CD4-positive, CD25-positive, alpha-beta regulatory T cell (primary cell): ENCODE data around the gene MYBBP1A. TPM values are rescaled to one million over a fixed set of nuclear protein-coding genes. Genes with fewer than 3 reads are reported as not detected.

Source experiments
- ATAC-seq, 2 donors: fragments of 150-1000 bp; cut with Tn5 transposase; one replicate each; pipeline ENCODE4 v1.10.0; 2021; ENCODE audit warnings: low read depth in 2 of 2, moderate number of reproducible peaks in 2 of 2, moderate library complexity in 1 of 2
- DNase-seq, 3 donors: peaks; one replicate each; pipeline versions ENCODE4 v3.0.0 to v3.0.0-alpha.2; 2012 to 2022; ENCODE audit warnings: mixed read lengths in 1 of 3
- H3K27ac ChIP-seq: one replicate; pipeline ENCODE4 v1.7.0; 2013; ENCODE audit warnings: mild to moderate bottlenecking, low read length; ENCODE audit not compliant: insufficient read depth, poor library complexity, severe bottlenecking
- H3K27me3 ChIP-seq: one replicate; pipeline ENCODE4 v1.7.0; 2013; ENCODE audit warnings: low read length; ENCODE audit not compliant: control insufficient read depth, insufficient read depth
- H3K36me3 ChIP-seq: one replicate; pipeline ENCODE4 v1.7.0; 2013; ENCODE audit warnings: mild to moderate bottlenecking, low read length, moderate library complexity; ENCODE audit not compliant: control insufficient read depth, insufficient read depth
- H3K4me1 ChIP-seq: 2 replicates; pipeline ENCODE4 v1.7.0; 2013; ENCODE audit warnings: mild to moderate bottlenecking, low read length; ENCODE audit not compliant: insufficient read depth, control insufficient read depth, poor library complexity, severe bottlenecking
- H3K4me3 ChIP-seq: one replicate; pipeline ENCODE4 v1.7.0; 2013; ENCODE audit warnings: low read depth, mild to moderate bottlenecking, low read length, moderate library complexity
- H3K9me3 ChIP-seq, 2 experiments: 1 replicate in 1 of 2; 2 replicates in 1 of 2; pipeline ENCODE4 v1.7.0; 2013; ENCODE audit warnings: low read length in 2 of 2, mild to moderate bottlenecking in 1 of 2, moderate library complexity in 1 of 2; ENCODE audit not compliant: control insufficient read depth in 2 of 2
- H3K27ac Mint-ChIP-seq, 3 donors: one replicate each; pipeline ENCODE4 v1.8.0; 2020 to 2022; ENCODE audit warnings: mild to moderate bottlenecking in 3 of 3, mixed read lengths in 3 of 3, moderate library complexity in 2 of 3
- H3K27me3 Mint-ChIP-seq: one replicate; pipeline ENCODE4 v1.8.0; 2022; ENCODE audit warnings: mild to moderate bottlenecking, mixed read lengths
- H3K36me3 Mint-ChIP-seq: one replicate; pipeline ENCODE4 v1.8.0; 2020; ENCODE audit warnings: mixed read lengths
- H3K4me1 Mint-ChIP-seq, 4 donors: one replicate each; pipeline ENCODE4 v1.8.0; 2020 to 2022; ENCODE audit warnings: mixed read lengths in 4 of 4, mild to moderate bottlenecking in 1 of 4
- H3K4me3 Mint-ChIP-seq, 4 donors: one replicate each; pipeline ENCODE4 v1.8.0; 2020 to 2022; ENCODE audit warnings: mild to moderate bottlenecking in 4 of 4, mixed read lengths in 4 of 4, moderate library complexity in 3 of 4
- H3K9me3 Mint-ChIP-seq, 7 donors: one replicate each; pipeline ENCODE4 v1.8.0; 2020 to 2022; ENCODE audit warnings: mixed read lengths in 7 of 7, mild to moderate bottlenecking in 3 of 7, moderate library complexity in 2 of 7
- polyA plus RNA-seq, 4 donors: library from polyadenylated mRNA; unstranded; fragments of 300-500 nt; fragmentation: Illumina TruSeq; gene quantifications; one replicate each; pipeline ENCODE4 v1.2.3, GENCODE V29; 2021
- total RNA-seq: library from RNA; stranded (reverse); gene quantifications from one replicate; pipeline ENCODE4 v1.2.3, GENCODE V29; 2022

MYBBP1A gene
- total and polyA plus RNA-seq, 5 donors from 2014 or later: 7.7 to 59.3 (median 12.2) TPM

GRCh38 chr17:4539576-4540223 is 15.5 kb downstream of the MYBBP1A start:
- no peak for DNase-seq
- Histone ChIP-seq H3K9me3 (no peaks in the 10 kb centered on the region), H3K36me3 (peaks cover 26% of the 10 kb centered on the region), H3K27ac (no peak overlapping the region), H3K4me1 (no peaks in the 10 kb centered on the region), H3K4me3 (no peak overlapping the region), H3K27me3 (no peaks in the 10 kb centered on the region)
- ATAC-seq: no peak
- Mint-ChIP-seq H3K36me3 (no peaks in the 10 kb centered on the region), H3K27me3 (no peaks in the 10 kb centered on the region), H3K4me1 (peaks cover 0 to 5% (median 0%) of the 10 kb centered on the region in 4 donors), H3K27ac (no peak overlapping the region), H3K9me3 (no peaks in the 10 kb centered on the region), H3K4me3 (no peak overlapping the region)

DNA sequence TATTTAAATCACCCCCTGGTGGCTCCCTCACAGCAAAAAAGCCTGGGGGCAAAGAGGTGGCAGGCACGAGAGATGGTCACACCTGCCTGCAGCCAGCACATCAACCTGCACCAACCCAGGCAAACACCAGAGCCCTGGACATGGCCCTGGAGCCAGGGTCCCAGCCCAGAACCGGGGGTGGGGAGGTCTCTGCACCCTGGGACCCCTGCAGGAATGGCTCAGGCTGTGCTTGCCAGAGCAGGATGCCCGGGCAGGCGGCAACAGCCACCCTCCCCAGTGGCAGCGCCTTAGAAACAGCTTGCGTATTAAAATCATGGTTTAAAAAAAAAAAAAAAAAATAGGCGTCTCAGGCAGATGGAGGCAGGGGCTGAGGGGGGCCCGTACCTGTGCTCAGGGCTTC is 16.2 kb downstream of the MYBBP1A start:
- DNase-seq (no peak), ATAC-seq (no peak)
- Mint-ChIP-seq H3K27me3 (no peaks in the 10 kb centered on the region), H3K4me1 (peaks cover 0 to 5% (median 0%) of the 10 kb centered on the region in 4 donors), H3K36me3 (no peaks in the 10 kb centered on the region), H3K4me3 (no peak overlapping the region), H3K27ac (no peak overlapping the region), H3K9me3 (no peaks in the 10 kb centered on the region)
- H3K27me3 ChIP-seq: no peaks in the 10 kb centered on the region
- no peaks in the 10 kb centered on the region for H3K4me1 ChIP-seq
- H3K4me3 ChIP-seq: no peak overlapping the region
- H3K9me3 ChIP-seq: no peaks in the 10 kb centered on the region
- peaks cover 24% of the 10 kb centered on the region for H3K36me3 ChIP-seq
- H3K27ac ChIP-seq: no peak overlapping the region

GRCh38 chr17:4538236-4539002 is 16.8 kb downstream of the MYBBP1A start:
- Mint-ChIP-seq H3K27ac (no peak overlapping the region), H3K36me3 (no peaks in the 10 kb centered on the region), H3K4me3 (no peak overlapping the region), H3K9me3 (no peaks in the 10 kb centered on the region), H3K27me3 (no peaks in the 10 kb centered on the region), H3K4me1 (peaks cover 0 to 5% (median 0%) of the 10 kb centered on the region in 4 donors)
- DNase-seq (no peak), ATAC-seq (no peak)
- Histone ChIP-seq H3K27me3 (no peaks in the 10 kb centered on the region), H3K36me3 (peaks cover 22% of the 10 kb centered on the region), H3K9me3 (no peaks in the 10 kb centered on the region), H3K4me3 (no peak overlapping the region), H3K27ac (no peak overlapping the region), H3K4me1 (no peaks in the 10 kb centered on the region)

GRCh38 chr17:4537451-4538235 is 17.5 kb downstream of the MYBBP1A start:
- no peak overlapping the region for H3K4me3 Mint-ChIP-seq
- no peak for DNase-seq
- no peaks in the 10 kb centered on the region for H3K27me3 Mint-ChIP-seq
- Histone ChIP-seq H3K36me3 (peaks cover 19% of the 10 kb centered on the region), H3K9me3 (no peaks in the 10 kb centered on the region), H3K4me3 (no peak overlapping the region), H3K27ac (no peak overlapping the region), H3K27me3 (no peaks in the 10 kb centered on the region), H3K4me1 (no peaks in the 10 kb centered on the region)
- no peaks in the 10 kb centered on the region for H3K9me3 Mint-ChIP-seq
- H3K36me3 Mint-ChIP-seq: no peaks in the 10 kb centered on the region
- peaks cover 0 to 5% (median 0%) of the 10 kb centered on the region in 4 donors for H3K4me1 Mint-ChIP-seq
- H3K27ac Mint-ChIP-seq: no peak overlapping the region
- no peak for ATAC-seq

GRCh38 chr17:4536742-4537411 is 18.3 kb downstream of the MYBBP1A start:
- H3K4me3 ChIP-seq: no peak overlapping the region
- no peaks in the 10 kb centered on the region for H3K4me1 ChIP-seq
- H3K36me3 ChIP-seq: peaks cover 12% of the 10 kb centered on the region
- H3K27me3 ChIP-seq: no peaks in the 10 kb centered on the region
- H3K4me3 Mint-ChIP-seq: no peak overlapping the region
- peaks cover 0 to 5% (median 0%) of the 10 kb centered on the region in 4 donors for H3K4me1 Mint-ChIP-seq
- no peak overlapping the region for H3K27ac Mint-ChIP-seq
- H3K27ac ChIP-seq: no peak overlapping the region
- DNase-seq: no peak
- H3K9me3 ChIP-seq: no peaks in the 10 kb centered on the region
- H3K9me3 Mint-ChIP-seq: no peaks in the 10 kb centered on the region
- no peaks in the 10 kb centered on the region for H3K36me3 Mint-ChIP-seq
- ATAC-seq: no peak
- no peaks in the 10 kb centered on the region for H3K27me3 Mint-ChIP-seq

- Histone ChIP-seq H3K27me3 (no peaks in the 10 kb centered on the region), H3K36me3 (peaks cover 7% of the 10 kb centered on the region), H3K4me1 (no peaks in the 10 kb centered on the region), H3K4me3 (no peak overlapping the region), H3K27ac (no peak overlapping the region), H3K9me3 (no peaks in the 10 kb centered on the region)
- Mint-ChIP-seq H3K27ac (no peak overlapping the region), H3K36me3 (no peaks in the 10 kb centered on the region), H3K9me3 (no peaks in the 10 kb centered on the region), H3K4me1 (peaks cover 0 to 5% (median 0%) of the 10 kb centered on the region in 4 donors), H3K27me3 (no peaks in the 10 kb centered on the region), H3K4me3 (no peak overlapping the region)
- peak in 1 of 2 donors; percentile 15 for ATAC-seq
- no peak for DNase-seq
Observed at GRCh38 chr17:4536259-4536741, 18.9 kb downstream of the MYBBP1A start.

DNA sequence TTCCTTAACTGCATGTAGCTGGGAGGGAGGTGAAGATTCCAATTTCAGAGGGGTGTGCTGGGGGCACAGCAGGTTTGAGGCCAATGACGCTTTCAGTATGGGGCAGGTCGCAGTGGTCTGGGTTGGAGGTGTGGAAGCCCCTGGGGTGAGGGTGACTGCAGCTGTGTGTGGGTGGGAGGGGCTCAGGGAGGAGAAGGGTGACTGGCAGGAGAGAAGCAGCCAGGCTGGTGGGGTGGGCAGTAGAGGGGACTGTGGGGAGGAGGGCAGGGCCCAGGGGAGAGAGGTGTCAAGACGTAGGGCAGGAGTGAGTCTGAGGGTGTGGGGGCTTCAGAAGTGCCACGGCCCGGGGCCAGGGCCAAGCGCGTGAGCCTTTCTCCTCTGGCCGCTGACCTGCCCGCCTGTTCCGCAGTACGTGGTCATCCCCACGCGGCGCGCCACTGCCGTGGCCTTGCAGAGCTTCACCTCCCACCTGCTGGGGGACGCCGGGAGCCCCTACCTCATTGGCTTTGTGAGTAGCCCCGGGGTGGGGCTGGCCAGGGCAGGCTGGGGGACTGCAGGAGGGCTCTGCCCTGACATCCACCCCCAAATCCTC is 19.4 kb downstream of the MYBBP1A start:
- no peak overlapping the region for H3K27ac ChIP-seq
- H3K27me3 Mint-ChIP-seq: no peaks in the 10 kb centered on the region
- H3K27ac Mint-ChIP-seq: no peak overlapping the region
- DNase-seq (no peak), ATAC-seq (no peak)
- no peaks in the 10 kb centered on the region for H3K4me1 ChIP-seq
- peaks cover 4% of the 10 kb centered on the region for H3K36me3 ChIP-seq
- H3K9me3 Mint-ChIP-seq: no peaks in the 10 kb centered on the region
- peaks cover 0 to 5% (median 0%) of the 10 kb centered on the region in 4 donors for H3K4me1 Mint-ChIP-seq
- no peaks in the 10 kb centered on the region for H3K36me3 Mint-ChIP-seq
- no peaks in the 10 kb centered on the region for H3K27me3 ChIP-seq
- no peaks in the 10 kb centered on the region for H3K9me3 ChIP-seq
- no peak overlapping the region for H3K4me3 ChIP-seq
- no peak overlapping the region for H3K4me3 Mint-ChIP-seq
